NCI-H345 (cell line): ENCODE results near the gene TLX1.
A peak's percentile ranks its signal among the peaks of the same experiment; 100 is the strongest.

ENCODE experiments used
- DNase-seq: peaks from one replicate; lab custom pipeline; 2025; lab: John Stamatoyannopoulos, UW

The TLX1 gene

DNA sequence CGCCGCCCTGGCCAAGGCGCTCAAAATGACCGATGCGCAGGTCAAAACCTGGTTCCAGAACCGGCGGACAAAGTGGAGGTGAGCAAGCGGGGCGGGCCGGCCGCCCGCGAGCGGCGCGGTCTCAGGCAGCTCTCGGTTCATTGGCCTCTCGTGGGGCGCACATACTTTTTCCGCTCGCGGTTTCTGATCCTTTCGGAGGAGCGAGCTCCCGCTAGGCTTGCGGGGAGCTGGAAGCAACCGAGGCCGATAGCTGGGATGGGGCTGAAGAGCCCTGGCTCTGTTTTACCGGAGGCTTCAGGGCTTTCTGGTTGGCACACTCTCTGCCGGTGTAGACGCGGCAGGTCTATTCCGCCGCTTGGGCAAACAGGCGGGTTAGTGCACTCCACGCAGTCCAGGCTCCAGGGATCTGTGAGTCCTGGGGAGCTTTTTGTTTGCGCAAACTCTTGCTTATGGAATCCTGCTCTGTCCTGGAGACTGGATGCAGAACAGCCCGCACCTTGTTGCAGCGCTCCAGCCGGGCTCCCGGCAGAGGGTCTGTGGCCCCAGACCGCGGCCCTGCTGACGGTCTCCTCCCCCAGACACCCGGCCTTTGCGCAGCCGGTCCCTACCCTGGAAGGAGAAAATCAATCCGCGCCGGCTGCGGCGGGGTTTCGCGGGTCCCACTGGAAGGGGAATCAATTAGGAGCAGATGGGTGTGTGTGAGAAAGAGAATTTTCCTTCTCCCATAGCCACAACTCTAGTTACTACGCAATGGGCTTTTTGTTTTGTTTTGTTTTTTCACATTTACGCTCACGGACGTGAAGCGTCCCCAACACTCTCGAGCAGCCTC lies 3.4 kb downstream of the TLX1 start:
- DNase-seq, result no peak

DNA sequence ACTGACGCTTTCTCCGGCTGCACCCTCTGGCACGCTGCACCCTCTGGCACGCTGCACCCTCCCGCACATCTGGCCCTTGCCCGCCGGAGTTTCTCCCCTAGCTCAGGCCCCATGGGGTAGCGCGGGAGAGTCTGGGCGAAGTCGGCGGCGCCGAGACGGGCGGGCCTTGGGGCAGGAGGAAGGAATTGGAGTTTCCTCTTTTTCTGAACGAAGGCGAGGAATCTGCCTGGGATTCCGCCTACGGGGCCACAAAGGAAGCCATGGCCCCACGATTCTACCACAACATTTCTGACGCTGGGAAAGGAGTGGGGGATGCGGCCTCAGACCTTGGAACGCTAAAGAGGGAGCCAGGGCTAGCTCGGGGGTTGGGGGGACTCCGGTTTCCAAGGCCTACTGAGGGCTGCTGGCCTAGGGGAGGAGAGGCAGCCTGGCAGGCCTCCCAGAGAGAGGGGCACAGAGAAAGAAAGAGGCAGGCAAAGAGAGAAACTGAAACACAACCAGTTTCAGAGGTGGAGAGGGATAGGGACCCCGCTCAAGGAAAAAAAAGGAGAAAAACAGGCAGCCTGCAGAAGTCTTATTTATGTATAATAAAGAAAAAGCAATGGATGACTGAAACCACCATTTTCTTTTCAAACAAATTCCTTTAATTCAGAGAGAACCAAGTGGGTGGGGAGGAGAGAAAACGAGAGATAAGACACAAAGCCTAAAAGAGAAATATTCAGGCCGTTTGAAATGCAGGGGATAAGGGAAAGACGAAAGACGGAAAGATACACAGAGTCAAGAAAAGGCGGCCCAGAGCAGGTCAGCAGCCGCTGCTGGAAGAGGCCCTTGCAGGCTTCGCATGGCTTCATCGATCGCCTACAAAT lies 4.3 kb downstream of the TLX1 start:
- DNase-seq, result no peak

DNA sequence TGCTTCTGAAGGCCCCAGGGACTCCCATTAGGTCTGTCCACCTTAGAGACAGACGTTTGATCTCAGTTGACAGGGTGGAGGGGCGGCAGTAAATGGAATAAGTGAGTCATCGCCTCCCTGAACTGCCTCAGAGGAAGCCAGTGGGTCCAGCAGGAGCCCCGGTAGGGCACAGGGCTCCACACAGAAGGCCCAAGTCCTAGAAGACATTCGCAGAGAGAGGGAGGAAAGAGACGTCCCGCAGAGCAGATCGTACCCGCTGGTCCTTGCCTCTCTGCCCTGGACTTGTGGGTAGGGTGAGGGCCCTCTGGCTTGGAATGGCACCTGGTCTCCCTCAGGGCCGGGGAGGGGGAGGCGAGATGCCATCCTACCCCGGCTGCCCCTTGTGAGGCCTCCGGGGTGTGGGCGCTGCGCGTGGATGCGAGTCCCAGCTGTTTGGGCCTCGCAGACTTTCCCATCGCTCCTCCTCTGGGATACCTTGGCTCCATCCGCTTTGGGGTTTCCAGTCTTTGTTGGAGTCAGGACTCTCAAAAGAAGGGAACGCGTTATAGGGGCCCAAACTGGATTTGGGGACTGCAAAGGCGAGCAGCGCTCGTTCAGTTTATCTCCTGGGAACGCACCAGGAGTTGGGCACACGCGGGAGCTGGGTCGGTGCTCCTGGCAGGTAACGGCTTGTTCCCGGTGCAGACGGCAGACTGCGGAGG lies 5.1 kb downstream of the TLX1 start:
- DNase-seq, result no peak

DNA sequence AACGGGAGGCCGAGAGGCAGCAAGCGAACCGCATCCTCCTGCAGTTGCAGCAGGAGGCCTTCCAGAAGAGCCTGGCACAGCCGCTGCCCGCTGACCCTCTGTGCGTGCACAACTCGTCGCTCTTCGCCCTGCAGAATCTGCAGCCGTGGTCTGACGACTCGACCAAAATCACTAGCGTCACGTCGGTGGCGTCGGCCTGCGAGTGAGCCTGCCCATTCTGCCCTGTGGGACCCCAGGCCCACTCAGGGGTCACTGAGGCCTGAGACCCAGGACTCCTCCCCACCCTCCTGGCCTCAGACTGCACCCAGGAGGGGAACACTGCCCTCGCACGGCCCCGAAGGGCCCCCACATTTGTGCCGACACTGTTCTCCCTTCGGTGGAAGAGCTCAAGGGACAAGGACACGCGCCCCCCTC lies 5.6 kb downstream of the TLX1 start:
- DNase-seq, result no peak

DNA sequence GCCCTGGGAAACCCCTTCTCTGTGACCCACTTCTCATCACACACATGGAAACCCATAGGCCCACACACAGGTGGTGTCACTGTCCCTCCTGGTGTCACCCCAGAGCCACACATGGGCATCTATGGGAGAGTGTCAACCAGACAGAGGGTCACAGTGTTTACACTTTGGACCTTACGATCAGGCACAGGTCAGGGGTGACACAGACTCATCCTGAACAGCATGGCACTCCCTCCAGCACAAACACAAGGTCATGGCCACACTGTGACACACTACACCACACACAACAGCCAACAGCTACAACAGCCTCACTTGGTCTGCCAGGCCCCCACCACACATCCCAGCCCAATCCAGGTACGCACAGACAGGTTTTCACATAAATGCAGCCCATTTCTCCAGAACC lies 6.2 kb downstream of the TLX1 start:
- no peak for DNase-seq

DNA sequence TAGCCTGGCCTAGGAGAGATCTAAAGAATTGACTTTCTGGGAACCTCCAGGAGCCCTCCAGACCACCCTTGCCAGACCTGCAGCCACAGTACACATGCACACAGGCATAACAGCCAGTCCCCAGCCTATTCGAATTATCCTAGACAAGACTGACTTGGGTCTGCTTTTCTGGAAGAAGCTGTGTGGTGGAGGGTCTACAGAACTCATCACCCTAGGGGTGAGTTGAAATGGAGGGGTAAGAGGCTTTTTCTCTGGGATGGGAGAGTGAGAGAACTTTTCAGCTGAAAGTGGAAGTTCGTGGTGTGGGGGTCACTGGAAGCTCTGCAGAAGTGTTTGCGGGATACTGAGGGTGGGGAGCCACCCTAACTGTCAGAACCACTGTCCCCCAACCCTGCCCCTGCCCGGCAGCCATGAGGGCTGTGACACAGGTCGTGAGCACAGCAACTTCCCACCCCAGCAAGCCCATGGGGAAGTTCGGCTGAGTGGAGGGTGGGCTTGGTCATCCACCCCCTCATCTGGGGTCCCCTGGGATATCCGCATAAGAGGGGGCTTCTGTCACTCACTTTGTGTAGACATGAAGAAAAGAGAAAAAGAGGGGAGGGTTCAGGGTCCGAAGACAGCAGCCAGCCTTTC lies 7.8 kb downstream of the TLX1 start:
- no peak for DNase-seq

DNA sequence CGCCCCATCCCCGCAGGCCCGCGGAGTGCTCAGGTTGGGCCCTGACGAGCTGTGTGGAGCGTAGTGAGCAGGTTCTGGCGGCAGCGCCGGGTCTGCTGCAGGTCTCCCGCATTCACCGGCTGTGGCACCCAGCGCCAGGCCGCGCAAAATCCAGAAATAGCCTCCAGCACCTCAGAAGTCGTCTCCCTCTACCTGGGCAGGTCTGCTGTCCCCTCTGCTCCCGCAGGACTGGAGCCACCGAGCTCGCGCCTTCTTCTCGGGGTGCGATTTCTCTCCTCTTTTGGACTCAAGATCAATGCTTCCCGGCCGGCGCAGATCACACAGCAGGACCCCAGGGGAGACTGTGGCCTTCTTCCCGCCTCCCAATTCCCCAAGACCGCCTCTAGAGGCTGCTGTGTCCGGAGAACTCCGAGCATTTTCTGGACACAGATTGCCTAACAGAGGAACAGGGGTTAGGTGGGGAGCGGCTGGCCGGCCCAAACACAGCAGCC lies 8.4 kb downstream of the TLX1 start:
- no peak for DNase-seq

DNA sequence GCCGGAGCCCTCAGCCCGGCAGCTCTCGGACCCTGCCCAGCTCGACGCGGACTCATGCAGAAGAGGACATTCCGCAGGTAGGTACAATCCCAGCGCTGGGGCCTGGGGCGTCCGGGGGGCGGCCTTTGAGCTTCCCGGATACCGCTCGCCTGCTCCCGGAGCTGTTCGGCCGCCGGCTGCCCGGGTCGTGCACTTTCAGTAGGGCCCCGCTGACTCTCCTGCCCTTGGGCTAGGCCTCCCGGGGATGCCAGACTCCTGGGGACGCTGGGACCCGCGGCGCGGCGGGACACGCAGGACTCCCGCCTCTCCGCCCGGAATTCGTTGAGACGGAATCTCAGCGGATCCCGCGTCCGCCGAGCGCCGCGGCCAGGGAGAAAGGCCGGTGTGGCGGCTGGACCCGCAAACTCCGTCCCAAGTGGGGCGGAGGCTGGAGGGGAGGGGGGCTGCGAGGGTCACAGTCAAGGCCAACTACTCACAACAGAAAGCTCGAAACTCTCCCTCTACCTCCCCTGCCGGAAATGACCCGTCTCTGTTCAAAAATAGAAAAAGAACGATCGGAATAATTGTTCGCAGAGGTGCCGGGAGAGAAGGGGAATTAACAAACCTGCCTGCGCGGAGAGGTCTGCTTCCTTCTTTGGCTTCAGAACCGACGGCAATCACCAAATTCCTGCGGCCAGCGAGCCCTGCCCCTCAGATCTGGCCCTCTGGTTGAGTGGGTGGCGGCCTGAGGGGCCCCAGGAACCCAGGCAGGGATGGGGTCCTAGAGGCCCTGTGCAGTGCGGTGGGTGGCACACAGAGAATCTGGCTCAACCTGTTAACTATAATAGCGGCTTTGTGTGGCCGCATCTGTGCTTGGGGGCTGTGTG lies 9.2 kb downstream of the TLX1 start:
- DNase-seq, result no peak

DNA sequence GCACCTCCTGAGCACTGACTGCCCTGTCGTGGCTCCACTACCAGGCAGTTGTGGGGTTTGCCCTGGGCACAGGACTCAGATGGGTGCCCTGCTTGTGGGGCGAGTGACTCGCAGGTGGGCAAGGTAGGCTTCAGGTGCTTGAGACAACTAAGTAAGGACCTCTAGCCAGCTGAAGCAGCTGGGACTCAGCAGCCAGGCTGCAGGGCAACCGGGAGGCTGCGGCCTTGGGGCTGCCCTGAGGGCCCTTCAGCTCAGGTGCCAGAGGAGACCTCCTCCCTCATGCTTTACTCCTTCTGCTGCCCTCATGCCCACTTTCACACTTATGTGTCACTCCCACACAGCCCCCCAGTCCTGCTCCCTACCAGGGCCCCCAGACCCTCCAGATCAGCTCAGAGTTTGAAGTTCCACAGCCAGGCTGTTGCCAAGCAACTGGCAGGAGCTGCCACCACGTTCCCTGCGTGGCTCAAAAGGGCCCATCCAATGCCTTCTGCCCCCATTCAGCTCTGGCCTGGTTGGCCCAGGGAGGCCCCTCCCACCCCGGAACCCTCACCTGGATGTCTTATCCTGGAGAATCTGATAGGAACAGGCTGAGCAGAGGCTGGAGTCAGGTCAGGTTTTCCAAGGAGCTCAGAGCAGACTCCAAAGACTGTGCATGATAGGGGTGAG lies 10.0 kb downstream of the TLX1 start:
- DNase-seq, result no peak

DNA sequence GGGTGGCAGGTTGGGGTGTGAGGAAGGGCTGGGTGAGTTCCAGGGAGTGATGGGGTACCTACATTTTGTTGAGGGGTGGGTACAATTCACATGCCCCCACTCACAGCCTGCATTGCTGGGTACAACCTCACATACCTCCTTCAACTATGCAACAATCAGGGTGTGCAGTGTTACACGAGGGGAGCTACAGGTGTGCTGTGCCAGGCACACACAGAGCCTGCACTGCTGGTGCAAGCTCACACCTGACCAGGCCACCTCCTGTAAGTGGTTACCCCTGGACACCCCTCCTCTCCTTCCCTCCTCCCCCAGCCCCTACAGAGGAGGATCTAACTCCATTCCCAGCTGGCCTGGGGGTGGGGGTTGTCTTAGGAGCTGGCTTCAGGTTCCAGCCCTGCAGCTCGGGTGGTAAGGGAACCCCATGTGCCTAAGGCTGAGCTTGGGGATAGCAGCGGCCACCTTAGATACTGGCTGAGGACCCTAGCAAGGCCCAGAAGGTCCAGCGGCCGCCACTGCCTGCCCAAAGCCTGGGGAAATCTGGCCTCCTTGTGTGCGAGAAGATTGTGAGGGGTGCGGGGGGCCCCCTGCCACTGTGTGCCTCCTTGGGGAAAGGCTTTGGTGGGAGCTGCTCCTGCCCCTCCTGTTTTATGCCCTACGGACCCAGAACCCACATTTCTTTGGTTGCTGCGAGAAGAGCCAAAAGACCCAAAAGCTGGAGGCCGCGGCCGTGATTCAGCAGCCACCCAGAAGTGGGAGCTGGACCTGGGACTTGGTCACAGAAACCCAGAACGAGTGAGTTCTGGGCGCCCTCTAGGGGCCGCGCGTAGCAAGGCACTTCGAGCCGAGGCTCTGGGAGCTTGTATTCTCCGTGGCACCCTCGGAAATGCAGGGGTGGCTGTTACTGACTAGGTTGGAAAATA lies 10.8 kb downstream of the TLX1 start:
- DNase-seq, result peak; percentile 73

DNA sequence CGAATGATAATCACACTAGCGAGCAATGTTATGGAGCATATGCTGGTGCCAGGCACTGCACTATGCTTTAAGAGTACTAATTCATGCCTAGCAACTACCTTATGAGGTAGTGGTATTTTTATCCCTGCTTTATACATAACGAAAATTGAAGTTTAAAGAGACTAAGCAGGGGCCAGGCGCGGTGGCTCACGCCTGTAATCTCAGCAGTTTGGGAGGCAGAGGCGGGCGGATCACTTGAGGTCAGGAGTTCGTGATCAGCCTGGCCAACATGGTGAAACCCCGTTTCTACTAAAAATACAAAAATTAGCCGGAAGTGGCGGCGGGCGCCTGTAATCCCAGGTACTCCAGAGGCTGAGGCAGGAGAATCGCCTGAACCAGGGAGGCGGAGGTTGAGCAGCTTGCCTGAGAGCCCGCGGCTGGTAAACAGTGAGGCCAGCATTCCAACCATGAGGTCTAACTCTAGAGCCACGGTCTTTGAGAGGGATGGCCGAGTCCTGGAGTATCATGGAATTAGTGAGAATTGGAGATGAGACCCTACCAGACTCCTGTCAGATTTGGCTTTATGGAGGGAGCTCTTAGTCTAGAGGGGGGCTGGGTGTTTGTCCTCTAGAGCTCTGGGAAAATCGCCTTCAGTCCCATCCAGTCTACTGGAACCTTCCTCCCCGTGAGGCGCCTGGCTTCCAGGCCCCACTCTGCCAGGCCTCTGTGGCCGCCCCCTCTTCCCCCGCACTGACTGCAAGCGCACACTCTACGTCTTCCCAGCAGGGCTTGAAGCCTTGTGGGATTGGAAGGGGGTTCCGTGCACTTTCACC lies 11.6 kb downstream of the TLX1 start:
- DNase-seq, result no peak

DNA sequence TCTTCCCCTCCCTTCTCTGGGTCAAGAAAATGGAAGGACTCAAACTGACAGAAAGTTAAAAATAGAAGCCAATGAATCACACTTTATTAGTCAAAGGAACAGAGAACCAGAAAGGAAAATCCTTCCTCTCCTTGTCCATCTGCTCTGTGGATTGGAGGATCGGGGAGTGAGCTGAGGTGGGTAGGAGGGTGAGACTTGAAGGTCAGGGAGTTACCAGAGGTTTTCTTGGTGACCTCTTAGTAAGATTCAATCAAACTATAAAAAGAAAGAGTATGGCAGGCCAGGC lies 12.2 kb downstream of the TLX1 start:
- DNase-seq, result no peak

DNA sequence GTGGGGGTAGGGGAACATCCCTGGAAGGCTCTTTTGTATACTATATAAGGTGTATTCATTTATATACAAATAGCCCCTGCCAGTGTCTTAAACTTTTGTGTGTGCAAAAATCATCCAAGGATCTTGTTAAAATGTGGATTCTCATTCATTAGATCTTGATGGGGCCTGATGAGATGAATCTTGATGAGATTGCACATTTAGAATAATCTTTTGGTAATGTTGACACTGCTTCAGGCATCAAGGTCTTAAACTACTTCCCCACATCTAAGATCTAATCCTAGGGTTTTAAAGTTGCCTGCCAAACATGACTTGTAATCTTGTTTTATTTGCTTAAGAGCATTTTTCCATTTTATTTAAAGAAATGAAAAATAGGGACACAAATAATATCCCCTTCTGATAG lies 13.0 kb downstream of the TLX1 start:
- no peak for DNase-seq

DNA sequence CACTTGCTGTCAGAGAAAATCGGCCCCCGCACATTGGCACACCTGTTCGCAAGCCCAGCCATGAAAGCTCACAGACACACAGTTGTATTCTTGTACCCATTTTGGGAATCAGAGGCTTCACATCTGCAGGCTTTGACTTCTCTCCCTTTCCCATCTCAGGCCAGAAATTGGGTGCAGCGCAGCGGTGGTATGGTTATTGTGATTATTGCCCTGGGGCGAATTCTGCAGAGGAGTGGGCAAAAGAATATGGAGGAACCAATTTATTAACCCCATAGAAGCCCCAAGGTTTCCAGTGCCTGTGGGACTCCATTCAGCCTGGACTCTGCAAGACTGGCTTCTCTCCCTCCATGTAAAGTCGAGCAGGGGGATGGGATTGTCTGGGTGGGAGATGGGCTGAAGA lies 14.0 kb downstream of the TLX1 start:
- no peak for DNase-seq

DNA sequence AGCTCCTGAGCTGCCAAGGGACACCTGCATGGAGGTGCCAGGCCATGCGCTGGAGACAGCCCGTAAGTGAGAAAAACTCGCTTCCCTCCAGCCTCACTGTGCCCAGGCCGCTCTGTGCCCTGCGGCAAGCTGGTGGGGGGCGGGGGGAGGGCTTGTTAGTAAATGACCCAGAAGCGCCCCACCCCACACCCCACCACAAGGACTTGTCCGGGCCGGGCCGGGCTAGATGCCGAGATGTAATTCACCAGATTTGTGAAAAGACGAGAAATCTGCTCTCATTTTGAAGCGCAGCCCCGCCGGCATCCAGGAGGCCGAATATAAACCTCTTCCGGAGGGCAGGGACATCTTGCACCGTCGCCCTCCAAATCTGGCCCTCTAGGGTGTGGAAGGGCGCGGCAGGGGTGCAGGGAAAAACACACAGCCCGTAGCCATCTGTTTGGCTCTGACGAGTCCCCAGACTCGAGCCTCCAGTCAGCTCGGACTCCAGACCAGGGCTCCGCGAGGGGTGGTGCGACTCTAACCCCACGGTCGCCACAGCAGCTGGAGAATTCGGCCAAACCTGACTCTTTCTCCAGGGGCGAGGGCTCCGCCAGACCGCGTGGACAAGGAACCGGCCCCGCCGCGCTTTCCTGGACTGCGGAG lies 14.8 kb downstream of the TLX1 start:
- no peak for DNase-seq

DNA sequence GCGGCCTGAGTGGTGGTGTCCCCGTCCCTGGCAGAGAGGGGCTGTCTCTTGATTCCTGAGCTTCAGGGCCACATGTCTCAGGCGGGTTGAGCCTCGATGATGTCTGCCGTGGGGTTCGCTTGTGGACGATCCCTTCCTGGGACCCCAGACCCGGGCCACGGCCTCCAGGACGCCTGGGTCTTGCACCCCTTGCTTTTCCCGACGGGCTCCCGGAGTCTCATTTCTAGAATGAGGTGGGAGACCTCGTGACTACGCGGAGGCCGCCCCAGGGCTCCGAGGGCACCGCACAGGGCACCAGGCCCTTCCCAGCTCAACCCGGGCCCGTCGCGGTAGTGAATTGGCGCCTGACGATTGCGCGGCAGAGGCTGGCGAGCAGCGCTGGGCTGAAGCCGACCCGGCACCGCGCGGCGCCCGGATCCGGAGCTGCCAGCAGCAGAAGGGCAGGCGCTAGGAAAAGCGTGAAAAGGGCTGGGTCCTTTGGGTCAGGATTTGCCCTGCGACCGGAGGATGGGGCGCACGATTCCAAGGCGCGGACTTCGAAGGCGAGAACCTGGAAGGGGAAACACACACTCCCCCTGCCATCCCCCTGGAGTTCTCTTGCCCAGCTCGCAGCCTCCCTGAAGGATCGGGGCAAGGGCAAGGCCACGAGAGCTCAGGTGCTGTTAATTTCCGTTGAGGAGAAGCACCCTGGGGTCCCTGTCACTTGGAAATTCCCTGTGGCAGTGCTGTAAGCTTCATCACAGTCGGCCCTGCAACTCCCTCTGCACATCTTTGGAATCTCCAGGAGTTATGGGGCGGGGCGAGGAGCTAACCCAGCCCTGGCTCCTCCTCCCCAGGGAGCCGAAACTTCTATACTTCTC lies 15.5 kb downstream of the TLX1 start:
- DNase-seq, result no peak

DNA sequence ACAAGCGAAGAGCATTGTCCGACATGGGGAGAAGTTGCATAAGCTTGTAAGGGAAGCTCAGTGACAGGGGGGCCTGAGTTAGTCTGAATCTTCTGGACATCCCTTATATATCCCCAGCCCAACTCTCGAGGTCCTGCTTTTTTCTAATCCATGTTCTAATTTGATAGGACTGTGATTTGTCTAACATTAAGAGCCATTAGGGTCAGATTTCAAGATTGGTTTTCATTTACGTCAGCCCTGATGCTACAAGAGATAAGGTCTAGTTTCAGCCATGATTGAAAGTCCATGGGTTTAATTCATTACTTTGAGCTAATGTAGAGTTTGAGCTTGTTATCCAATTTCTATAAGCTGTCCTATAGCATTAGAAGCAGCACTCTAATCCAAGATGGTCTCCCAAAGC lies 20.3 kb downstream of the TLX1 start:
- no peak for DNase-seq
